NCI-H2171 (cell line): ENCODE measurements around the gene RGS6.
A peak's percentile ranks its signal among the peaks of the same experiment; 100 is the strongest.

Experiments used
- DNase-seq: peaks from one replicate; lab custom pipeline; 2025; lab: John Stamatoyannopoulos, UW

Gene RGS6

DNA sequence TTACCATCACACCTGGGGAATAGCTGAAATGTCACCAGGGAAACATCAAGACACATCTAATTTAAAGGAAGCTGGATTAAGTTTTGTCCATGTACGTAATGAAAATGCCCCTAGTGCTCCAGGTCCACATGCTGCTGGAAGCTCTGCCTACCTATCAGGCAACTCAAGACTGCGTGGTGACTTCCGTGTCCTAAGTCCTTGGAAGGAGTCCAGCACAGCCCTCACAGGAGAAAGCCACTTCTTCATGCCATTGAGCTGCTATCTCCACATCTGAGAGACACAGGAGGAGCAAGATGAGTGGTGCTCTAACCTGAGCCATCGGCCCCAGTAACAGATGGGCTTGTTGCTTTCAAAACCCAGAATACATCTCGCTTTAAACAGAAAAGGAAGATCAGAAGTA lies 645.3 kb downstream of the RGS6 start:
- DNase-seq, result no peak

DNA sequence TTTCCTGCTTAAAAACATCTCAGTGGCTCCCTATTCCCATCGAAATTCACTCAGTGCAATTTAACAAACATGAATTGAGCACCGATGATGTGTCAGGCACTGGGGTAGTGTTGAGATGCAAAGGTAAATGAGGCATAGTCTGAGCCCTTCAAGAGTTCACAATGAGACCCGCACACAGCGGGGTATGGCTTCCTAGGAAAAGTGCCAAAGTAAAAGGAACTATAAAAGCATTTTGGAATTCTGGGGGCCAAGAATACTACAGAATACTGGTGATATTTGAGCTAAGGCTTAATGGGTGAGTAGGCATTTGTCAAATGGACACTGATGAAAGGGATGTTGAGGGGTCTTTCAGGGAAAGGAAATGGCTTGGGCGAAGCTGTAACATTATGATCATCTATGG lies 646.3 kb downstream of the RGS6 start:
- DNase-seq, result no peak

DNA sequence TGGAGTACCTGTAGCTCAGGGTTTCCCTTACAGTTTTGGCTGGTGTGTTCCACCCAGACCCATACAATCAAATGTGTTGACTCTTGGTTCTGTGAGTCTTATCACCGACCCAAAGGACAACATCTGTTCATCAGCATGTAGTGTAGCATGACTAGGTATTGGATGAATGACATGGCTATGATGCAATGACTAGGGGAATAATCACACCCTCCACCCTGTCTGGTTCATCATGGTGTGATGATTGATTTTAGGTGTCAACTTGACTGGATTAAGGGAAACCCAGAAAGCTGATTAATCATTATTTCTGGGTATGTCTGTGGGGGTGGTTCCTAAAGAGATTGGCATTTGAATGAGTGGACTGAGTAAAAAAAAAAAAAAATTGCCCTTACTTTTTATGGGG lies 650.4 kb downstream of the RGS6 start:
- no peak for DNase-seq

DNA sequence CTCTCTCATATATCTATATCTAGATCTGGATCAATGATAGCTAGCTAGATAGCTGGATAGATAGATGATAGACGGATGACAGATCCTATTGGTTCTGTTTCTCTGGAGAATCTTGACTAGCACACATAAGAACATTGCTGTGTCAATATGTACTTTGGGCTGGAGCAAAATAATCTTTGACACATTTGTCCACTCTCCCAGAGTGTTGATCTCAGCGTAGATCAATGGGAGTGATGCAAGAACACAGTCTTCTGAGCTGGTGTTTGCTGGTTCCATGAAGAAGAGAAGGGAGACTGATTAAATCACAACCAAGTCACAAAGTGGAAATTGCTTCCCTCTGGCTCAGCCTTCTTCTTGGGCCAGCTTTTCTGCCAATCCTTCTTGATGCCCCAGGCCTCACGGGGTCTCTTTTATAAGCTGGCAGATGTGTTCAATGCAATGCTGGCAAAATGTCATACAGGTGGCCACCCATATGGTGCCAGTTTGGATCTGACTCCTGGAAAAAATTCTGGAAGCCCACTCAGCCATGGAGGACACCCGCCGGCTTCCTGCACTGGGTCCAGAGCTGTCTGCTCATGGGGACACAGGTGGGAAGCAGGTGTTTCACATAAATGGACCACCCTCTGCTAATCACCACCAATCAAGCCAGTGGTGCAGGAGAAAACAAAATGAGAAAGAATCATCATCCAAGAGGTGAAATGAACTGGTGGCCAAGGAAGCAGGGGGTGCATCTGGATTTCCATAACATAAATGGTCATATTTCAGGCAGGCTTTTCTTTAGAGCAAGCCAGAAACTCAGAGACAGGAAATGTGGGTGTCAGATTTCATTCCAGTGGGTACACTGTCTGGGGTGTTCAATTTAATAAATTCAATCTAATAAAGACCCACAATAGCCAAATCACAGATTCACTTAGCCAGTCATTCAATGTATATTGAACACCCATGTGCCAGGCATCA lies 651.4 kb downstream of the RGS6 start:
- DNase-seq, result peak; percentile 48

DNA sequence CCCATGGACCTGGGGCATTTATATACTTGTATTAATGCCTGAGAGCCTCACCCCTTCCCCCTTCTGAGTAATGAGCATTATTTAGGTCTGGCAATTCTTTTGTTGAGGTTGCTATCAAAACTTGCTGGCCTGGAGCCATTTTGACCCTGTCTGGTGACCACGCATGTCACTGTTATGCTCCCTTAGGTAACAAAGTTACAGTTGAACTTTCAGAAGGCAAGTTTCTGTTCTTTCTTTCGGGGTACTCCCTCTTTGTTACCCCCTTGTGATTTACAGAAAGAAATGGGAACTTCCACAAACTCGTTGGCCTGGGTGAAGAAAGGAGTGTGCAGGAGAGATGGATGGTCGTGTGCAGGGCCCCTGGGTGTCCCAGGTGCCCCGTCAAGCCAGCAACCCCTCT lies 656.3 kb downstream of the RGS6 start:
- DNase-seq, result no peak

DNA sequence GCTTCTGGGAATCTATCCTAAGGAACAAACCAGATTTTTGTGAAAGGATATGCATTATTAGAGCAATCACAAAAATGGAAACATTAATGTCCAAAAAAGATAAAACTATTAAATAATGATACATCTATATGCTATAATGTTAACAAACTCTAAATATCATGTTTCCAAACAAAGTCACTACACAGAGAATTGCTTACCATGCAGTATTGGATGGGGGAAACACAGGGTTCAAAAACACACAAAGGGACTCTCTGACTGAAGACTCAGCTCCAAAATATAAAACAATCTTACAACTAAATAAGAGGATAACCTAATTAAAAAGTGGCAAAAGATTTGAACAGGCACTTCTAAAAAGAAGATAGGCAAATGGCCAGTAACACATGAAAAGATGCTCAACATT lies 657.4 kb downstream of the RGS6 start:
- DNase-seq, result no peak

DNA sequence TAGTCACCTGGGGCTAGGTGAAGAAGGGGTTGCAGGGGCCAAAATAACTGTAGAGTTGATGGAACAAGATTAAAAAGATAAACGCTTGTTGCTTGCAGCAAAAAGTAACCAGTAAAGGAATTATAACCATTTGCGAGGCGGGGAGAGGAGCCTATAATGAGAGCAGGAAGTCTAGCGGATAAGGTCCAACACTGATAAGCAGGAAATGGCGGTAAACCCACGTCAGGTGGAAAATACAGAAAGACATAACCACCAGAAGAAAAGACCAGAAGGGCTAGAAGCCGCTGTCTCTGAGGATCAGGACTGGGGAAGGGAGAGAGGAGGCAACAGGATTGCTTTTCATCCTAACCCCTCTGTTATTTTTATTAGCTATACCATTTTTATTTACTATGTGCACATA lies 658.3 kb downstream of the RGS6 start:
- no peak for DNase-seq

DNA sequence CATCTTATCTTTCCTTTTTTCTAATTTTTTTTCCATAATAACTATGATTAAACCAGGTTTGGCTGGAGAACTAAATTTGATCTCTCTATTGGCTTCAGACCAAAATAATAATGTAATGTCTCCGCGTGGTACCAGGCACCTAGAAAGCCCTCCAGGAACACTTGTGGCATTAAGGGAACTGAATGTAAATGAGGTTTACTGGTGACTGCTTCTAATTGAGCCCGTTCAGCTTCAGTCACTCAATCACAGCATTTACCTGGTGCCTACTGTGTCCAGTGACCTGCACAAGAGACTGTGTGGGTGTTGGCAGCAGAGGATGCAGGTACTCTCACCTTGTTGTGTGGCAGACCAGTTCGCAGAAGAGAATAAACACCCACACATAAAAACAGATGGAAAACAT lies 659.2 kb downstream of the RGS6 start:
- no peak for DNase-seq

DNA sequence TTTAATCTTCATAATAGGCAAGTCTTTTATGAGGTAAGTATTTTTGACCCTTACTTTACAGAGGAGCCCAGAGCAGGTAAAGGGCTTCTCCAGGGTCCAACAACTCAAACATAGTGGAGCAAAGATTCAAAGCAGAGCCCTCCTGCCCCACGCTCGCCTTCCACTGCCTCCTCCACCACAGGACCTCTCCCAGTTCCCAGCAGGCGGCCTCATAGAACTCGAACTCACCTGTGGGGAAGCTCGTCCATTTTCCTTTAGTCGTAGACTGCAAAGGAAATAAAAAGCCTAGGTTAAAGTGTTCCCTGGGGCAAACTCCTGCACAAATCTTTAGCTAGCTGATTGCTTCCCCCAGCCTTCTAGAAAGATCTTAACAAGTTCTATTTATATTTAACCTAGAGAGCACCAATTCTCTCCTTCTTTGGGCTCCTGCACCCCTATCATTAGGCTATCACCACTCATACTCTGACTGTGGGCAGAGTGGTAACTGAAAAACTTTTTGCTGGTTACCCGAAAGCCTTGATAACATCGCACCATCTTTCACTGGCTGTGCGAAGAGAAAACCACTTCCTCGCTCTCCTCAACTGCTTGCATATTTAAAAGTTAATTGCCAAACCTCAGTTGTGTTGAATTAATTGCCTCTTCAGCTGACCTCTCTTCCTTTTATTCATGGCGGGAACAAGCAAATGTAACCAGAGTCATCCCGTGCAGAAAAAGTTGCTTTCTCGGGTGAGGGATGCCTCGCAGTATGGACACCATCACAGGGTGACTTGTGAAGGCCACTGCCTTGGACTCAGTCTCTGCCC lies 662.1 kb downstream of the RGS6 start:
- DNase-seq, result no peak

DNA sequence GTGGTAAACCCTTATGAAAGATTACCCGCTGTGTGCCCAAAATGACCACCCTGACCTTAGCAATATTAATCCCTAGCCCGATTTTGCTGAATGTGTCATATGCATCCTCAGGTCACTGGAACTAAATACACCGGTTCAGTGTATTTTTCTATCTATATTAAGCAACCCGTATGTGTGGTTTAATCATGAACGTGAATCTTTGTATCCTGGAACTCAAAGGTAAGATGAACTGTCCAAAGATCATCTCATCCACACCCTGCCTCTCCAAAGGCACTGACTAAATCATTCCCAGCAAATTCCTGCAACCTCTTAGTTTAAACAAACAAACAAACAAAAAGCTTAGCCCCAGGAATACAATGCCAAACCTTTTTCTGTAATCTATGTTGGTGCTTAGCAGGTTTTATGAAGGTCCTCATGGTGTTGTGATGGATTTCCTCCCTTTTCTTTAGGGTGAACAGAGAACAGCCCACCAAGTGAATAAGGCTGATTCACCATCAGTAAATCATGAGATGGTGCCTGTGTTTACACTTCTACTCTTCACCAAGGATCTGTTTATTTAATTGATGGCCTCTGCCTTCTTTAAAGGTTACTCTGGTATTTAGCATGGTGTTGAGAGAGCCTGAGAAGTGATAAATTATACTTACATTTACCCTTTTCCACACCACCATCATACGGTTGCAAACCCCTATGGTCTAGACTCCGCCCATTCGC lies 663.1 kb downstream of the RGS6 start:
- no peak for DNase-seq

DNA sequence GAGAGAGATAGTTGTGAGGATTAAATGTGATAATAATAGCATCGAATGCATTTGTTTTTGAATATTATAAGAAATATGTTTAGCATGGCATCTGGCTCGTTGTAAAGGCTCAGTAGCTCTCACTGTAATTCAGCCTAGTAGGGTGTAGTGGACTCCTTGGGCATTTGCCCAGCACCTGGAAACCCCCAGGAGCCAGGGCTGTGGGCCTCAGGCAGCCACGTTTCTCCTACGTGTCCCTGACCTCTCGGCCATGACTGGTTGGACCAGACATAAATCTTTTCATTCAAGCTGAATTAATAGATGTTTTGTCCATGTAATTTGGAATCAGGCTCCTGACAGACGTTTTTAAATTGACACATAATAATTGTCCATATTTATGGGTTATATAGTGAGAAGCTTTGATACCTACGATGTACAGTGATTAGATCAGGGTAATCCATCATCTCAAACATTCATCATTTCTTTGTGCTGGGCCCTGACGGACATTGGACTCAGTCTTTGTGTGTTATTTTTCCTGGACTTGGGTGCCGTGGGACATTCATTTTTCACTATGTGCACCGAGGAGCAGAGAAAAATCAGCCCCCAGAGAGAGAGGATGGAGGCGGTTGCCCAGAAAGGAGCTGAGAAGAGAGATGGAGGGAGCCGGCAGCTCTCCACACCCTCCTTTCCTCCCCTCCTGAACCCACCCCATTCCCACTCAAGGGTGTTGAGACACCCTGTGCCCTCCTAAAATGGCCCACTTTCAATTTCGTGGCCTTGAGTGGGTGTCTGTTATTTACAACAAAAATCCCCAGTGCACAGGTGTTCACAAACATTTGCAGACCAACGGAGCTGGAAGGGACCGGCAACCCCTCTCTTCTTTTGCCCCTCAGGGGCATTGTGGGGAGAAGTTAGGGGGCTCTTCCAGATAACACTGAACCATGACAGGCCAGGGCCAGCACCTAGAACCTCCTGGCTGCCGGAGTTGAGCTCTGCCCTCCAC lies 665.3 kb downstream of the RGS6 start:
- no peak for DNase-seq

DNA sequence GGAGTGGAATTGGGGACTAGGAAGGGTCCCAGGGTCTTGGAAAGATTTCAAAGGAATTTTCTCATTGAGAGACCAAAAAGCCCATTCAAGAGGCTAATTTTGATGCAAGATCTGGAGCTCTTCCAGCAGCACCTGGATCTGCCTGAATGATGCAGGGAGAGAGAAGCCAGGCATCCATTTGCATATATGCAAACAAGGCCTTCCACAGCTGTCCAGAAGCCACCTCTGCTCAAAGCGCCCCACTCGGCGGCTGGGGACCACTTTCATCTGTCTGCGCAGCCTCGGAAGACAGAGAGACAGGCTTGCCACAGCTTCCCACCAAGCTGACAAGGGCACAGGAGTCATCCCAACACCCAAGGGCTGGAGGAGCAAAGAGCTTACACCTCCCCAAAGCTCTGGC lies 666.1 kb downstream of the RGS6 start:
- no peak for DNase-seq

DNA sequence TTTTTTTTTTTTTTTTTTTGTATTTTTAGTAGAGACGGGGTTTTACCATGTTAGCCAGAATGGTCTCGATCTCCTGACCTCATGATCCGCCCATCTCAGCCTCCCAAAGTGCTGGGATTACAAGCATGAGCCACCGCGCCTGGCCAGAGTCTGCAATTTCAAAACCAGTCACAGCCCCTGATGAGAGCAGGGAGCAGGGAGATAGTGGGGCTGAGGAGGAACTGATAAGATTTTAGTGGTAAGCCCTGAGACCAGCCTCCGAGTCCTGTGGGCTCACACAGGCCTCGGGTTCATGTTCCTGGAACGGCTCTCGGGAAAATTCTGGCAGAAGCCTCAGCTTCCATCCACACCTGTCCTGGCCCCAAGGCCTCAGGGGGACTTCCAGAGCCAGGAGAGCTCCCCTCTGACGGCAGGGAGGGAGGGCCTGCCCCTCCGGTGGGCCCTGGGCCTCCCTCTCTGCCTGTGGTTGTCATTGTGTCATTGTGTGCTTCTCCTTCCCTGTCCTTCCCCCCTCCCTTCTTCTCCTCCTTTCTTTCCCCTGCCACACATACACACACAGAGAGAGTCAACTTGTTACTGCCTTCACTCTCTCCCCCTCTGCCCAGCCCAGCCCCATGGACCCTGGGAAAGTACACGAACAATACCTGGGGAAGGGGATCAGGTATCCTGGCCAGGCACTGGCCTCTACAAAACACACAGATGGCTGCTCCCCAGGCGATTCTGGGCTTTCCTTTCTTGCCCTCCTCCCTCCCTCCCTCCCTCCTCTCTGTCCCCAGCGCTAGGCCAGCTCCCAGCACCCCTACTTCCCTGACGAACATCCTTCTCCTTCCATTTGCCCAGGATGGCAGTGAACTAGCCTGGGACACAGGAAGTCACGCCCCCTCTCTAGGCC lies 667.6 kb downstream of the RGS6 start:
- no peak for DNase-seq

DNA sequence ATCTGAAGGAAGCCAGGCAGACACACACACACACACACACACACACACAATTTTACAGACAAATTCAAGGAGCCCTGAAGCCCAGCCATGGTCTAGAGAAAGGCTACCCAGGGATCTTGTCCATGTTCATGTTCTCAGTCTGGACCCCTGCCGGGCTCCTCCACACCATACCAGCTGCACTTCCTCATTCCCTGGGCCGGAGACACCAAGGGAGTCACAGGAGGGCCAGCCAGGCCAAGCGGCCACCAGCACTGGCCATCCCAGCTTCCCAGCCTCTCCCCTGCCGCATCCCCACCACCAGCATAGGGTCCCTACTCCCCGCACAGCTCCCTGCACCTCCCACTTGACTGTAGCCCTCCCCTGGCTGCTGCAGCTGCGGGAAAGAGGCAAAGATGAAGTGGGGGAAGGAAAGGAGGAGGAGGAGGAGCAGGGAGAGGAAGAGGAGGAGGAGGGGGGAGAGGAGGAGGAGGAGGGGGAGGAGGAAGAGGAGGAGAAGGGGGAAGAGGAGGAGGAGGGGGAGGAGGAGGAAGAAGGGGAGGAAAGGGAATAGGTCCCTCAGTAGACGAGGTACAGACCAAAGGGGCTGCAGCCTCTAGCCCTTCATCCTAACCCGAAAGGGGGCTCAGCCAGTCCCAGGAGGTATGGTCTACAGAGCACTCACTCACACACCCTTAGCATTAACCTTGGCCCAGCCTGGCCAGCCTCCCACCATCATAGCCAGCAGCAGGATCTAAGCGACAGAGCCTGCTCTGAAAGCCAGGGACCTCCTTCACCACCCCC lies 668.5 kb downstream of the RGS6 start:
- DNase-seq, result no peak

DNA sequence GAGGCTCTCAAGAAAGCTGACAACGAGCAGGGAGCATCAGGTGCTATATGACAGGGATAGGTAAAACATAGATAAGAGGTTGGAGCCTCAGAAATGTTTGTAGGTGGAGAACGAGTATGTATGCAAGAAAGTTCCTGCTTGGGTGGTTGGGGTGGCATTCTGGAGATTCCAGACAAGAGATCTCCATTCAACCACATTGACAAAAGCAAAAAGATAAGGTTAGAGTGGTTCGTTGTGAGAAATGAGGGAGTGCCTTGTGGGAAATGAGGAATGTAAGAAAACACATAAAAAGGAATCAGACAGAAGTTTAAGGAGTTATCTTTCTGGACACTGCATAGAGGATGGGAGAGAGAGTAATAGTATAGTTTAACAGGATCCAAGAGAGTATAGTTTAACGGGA lies 671.4 kb downstream of the RGS6 start:
- DNase-seq, result no peak

DNA sequence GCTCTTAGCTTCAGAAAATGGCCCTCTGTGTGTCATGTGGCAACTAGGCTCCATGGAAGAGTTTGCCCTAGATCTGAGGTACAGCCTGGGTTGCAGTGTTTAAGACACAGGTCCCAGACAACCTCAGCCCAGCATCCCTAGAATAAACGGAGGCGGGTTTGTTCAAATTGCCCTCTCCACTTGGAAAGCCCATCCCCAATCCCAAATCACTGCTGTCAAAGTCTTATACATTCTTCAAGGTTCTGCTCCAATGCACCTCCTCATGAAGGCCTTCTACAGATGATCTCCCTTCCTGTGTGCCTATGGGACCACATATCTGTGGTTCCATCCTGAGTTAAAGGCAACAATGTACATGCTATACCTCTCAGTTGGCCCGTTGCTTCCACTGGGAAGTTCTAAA lies 671.9 kb downstream of the RGS6 start:
- no peak for DNase-seq

DNA sequence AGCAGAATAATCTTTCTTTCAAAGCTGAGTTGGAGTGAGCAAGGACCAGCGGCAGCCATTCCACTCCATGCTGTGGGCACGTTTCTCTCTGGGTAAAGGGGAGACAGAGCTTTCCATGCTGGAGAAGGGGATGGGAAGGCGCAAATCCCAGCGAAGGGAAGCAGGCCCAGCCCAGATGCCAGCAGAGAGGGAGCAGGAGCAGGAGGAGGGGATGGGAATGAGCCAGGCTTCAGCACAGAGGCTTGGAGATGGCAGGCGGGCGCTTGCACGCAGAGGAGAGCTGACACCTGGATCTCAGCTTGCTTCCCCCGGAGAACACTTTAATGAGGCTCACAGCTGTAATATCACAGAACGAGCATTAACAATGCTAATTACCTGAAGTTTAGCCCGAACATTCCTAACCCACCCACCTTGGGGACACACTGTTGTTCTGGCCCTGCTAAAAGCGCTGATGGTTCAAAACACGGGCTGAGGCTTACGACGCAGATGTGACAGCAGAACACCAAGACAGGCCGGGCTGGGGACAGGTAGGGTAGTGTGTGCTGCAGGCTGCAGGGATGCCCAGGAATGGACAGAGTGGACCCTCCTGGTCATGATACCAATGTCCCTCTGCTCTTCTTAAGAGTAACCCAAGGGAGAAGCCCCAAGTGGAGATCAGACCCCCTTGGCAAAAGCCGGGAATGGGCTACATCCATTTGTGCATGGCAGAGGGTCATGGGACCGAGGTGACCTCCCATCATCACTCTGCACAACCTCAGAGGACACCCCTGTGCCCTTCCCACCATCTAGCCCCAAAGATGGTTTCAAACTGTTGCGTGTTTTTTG lies 673.1 kb downstream of the RGS6 start:
- peak; percentile 39 for DNase-seq

DNA sequence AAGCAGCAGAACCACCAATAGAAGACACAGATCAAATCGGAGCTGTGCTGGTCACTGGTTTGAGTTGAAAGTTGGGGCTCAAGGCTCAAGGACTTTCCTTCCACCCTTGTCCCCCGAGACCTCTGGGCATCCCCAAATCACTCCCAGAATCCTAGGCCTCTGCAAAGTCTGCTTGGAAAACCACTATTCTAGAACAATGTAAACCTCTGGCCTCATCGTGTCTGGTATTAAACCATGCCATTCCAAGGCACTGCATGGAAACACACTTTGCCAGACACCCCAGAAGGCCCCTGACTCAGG lies 673.6 kb downstream of the RGS6 start:
- DNase-seq, result no peak

DNA sequence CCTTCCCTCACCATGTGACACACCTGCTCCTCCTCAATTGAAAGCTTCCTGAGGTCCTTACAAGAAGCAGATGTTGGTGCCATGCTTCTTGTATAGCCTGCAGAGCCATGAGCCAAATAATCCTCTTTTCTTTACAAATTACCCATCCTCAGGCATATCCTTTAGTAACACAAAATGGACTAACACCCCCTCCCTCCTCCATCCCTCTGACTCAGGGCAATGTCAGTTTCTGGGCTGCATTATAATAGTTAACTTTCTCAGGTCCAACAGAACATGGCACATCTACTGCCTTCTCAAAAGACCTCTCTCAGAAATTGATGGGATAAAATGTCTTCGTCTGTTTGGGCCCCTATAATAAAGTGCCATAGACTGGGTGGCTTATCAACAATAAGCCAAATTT lies 674.6 kb downstream of the RGS6 start:
- no peak for DNase-seq
